Measurements from ENCODE around the gene LASP1NB.

DNA sequence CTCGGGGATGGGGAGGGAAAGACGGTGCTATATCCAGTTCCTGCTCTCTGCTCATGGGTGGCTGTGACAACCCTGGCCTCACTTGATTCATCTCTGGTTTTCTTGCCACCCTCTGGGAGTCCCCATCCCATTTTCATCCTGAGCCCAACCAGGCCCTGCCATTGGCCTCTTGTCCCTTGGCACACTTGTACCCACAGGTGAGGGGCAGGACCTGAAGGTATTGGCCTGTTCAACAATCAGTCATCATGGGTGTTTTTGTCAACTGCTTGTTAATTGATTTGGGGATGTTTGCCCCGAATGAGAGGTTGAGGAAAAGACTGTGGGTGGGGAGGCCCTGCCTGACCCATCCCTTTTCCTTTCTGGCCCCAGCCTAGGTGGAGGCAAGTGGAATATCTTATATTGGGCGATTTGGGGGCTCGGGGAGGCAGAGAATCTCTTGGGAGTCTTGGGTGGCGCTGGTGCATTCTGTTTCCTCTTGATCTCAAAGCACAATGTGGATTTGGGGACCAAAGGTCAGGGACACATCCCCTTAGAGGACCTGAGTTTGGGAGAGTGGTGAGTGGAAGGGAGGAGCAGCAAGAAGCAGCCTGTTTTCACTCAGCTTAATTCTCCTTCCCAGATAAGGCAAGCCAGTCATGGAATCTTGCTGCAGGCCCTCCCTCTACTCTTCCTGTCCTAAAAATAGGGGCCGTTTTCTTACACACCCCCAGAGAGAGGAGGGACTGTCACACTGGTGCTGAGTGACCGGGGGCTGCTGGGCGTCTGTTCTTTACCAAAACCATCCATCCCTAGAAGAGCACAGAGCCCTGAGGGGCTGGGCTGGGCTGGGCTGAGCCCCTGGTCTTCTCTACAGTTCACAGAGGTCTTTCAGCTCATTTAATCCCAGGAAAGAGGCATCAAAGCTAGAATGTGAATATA, 4.8 kb upstream of the LASP1NB start:
- TF ChIP-seq, protein P1, sequence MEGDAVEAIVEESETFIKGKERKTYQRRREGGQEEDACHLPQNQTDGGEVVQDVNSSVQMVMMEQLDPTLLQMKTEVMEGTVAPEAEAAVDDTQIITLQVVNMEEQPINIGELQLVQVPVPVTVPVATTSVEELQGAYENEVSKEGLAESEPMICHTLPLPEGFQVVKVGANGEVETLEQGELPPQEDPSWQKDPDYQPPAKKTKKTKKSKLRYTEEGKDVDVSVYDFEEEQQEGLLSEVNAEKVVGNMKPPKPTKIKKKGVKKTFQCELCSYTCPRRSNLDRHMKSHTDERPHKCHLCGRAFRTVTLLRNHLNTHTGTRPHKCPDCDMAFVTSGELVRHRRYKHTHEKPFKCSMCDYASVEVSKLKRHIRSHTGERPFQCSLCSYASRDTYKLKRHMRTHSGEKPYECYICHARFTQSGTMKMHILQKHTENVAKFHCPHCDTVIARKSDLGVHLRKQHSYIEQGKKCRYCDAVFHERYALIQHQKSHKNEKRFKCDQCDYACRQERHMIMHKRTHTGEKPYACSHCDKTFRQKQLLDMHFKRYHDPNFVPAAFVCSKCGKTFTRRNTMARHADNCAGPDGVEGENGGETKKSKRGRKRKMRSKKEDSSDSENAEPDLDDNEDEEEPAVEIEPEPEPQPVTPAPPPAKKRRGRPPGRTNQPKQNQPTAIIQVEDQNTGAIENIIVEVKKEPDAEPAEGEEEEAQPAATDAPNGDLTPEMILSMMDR (conservative IDR thresholded peaks at IDR 0.05): no peak
- no peak for TF ChIP-seq EZH2 (IDR thresholded peaks at IDR 0.05; ENCODE audit: low read depth)

Measured in PC-9 (cell line).